Fibroblast of lung (primary cell): ENCODE data around the gene LYL1. TPM values are rescaled to one million over a fixed set of nuclear protein-coding genes. Genes with fewer than 3 reads are reported as not detected.
A peak's percentile ranks its signal among the peaks of the same experiment; 100 is the strongest.
"Not testable (repeated sequence)": the region's sequence is repeated elsewhere in the genome, so short reads cannot be mapped to it uniquely, and the experiment has no call there.

ENCODE experiments used
- DNase-seq, 2 donors: peaks; one replicate each; pipeline versions ENCODE4 v3.0.0 to v3.0.0-alpha.2; 2010; ENCODE audit warnings: low read depth in 2 of 2
- H2AFZ ChIP-seq: 2 replicates; pipeline ENCODE4 v1.5.1; 2012; ENCODE audit warnings: low read length, control low read depth, inconsistent platforms
- H3K27ac ChIP-seq: 2 replicates; pipeline ENCODE4 v1.5.1; 2011; ENCODE audit warnings: low read length, control low read depth; ENCODE audit not compliant: insufficient read depth
- H3K27me3 ChIP-seq: 2 replicates; pipeline ENCODE4 v1.5.1; 2011; ENCODE audit warnings: mild to moderate bottlenecking, low read length; ENCODE audit not compliant: control insufficient read depth, insufficient read depth
- H3K36me3 ChIP-seq: 2 replicates; pipeline ENCODE4 v1.5.1; 2011; ENCODE audit warnings: low read length; ENCODE audit not compliant: control insufficient read depth, insufficient read depth
- H3K4me1 ChIP-seq: 2 replicates; pipeline ENCODE4 v1.5.1; 2011; ENCODE audit warnings: low read length; ENCODE audit not compliant: control insufficient read depth, insufficient read depth; ENCODE audit errors: extremely low read depth
- H3K4me2 ChIP-seq: 2 replicates; pipeline ENCODE4 v1.5.1; 2011; ENCODE audit warnings: low read length, control low read depth; ENCODE audit not compliant: insufficient read depth; ENCODE audit errors: extremely low read depth
- H3K4me3 ChIP-seq, 4 experiments: fragments of 200-600 bp in 1 of 4; sonication (generic) in 1 of 4; replicated peaks in 1 of 4; 2 replicates each; pipeline ENCODE4 v1.5.1; 2011 to 2016; ENCODE audit warnings: low read length in 4 of 4, low read depth in 3 of 4, mild to moderate bottlenecking in 3 of 4, control low read depth in 2 of 4, inconsistent platforms in 1 of 4, mixed read lengths in 1 of 4; ENCODE audit not compliant: insufficient read depth in 1 of 4; ENCODE audit errors: control extremely low read depth in 1 of 4
- H3K79me2 ChIP-seq: 2 replicates; pipeline ENCODE4 v1.5.1; 2012; ENCODE audit warnings: mild to moderate bottlenecking, low read length, inconsistent platforms; ENCODE audit not compliant: control insufficient read depth, insufficient read depth
- H3K9ac ChIP-seq: 2 replicates; pipeline ENCODE4 v1.5.1; 2011; ENCODE audit warnings: mild to moderate bottlenecking, low read length, control low read depth; ENCODE audit not compliant: insufficient read depth
- H3K9me3 ChIP-seq: 2 replicates; pipeline ENCODE4 v1.5.1; 2012; ENCODE audit warnings: low read depth, low read length; ENCODE audit not compliant: control insufficient read depth, insufficient read depth
- H4K20me1 ChIP-seq: 2 replicates; pipeline ENCODE4 v1.5.1; 2011; ENCODE audit warnings: low read length; ENCODE audit not compliant: control insufficient read depth, insufficient read depth; ENCODE audit errors: extremely low read depth
- CTCF ChIP-seq, 2 donors: IDR thresholded peaks in 1 of 2; conservative IDR thresholded peaks in 1 of 2; 1 replicate in 1 of 2; 2 replicates in 1 of 2; pipeline ENCODE4 v1.5.1; 2011 to 2012; ENCODE audit warnings: low read length in 2 of 2, control low read depth in 1 of 2, inconsistent platforms in 1 of 2, low read depth in 1 of 2, mild to moderate bottlenecking in 1 of 2
- EZH2 ChIP-seq: IDR thresholded peaks from 2 replicates; pipeline ENCODE4 v1.5.1; 2012; ENCODE audit warnings: low read length, control low read depth, mild to moderate bottlenecking; ENCODE audit errors: missing control alignments
- polyA plus RNA-seq, 2 donors: library from polyadenylated mRNA; depleted of rRNA in 1 of 2; stranded (reverse) in 1 of 2; unstranded in 1 of 2; fragments of >200 nt; gene quantifications; 2 replicates each; pipeline ENCODE4 v1.2.1, GENCODE V29; 2011 to 2012; ENCODE audit warnings: missing spikeins in 1 of 2
- total RNA-seq: library from RNA; depleted of rRNA; stranded (reverse); fragments of >200 nt; gene quantifications from 2 replicates; pipeline ENCODE4 v1.2.1, GENCODE V29; 2014

The LYL1 gene
- total and polyA plus RNA-seq, 2 donors (not counting 1 experiment from before 2014, with no cell fraction given), result 0.30 to 1.2 TPM

- peaks cover 2% of the 10 kb centered on the region for H3K36me3 ChIP-seq
- peaks cover 15% of the 10 kb centered on the region for H3K4me1 ChIP-seq
- no peak overlapping the region for H2AFZ ChIP-seq
- H3K4me2 ChIP-seq, result peak overlapping the region; percentile 90
- H3K79me2 ChIP-seq, result peaks cover 49% of the 10 kb centered on the region
- no peaks in the 10 kb centered on the region for H3K27me3 ChIP-seq
- no peaks in the 10 kb centered on the region for H4K20me1 ChIP-seq
- no peak for TF ChIP-seq CTCF (conservative IDR thresholded peaks at IDR 0.05 in 1 of 2, IDR thresholded peaks at IDR 0.05 in 1 of 2; ENCODE audit: low read depth in 1 of 2, low read length in 2 of 2)
- TF ChIP-seq EZH2, result no peak
- DNase-seq, result no peak
- no peaks in the 10 kb centered on the region for H3K9me3 ChIP-seq
- H3K9ac ChIP-seq, result peak overlapping the region; percentile 97
- peak overlapping the region; percentile 75 to 100 (median 98) for H3K4me3 ChIP-seq
- peak overlapping the region; percentile 99 for H3K27ac ChIP-seq
Observed at GRCh38 chr19:13150931-13151604, 48.4 kb upstream of the LYL1 start.

DNA sequence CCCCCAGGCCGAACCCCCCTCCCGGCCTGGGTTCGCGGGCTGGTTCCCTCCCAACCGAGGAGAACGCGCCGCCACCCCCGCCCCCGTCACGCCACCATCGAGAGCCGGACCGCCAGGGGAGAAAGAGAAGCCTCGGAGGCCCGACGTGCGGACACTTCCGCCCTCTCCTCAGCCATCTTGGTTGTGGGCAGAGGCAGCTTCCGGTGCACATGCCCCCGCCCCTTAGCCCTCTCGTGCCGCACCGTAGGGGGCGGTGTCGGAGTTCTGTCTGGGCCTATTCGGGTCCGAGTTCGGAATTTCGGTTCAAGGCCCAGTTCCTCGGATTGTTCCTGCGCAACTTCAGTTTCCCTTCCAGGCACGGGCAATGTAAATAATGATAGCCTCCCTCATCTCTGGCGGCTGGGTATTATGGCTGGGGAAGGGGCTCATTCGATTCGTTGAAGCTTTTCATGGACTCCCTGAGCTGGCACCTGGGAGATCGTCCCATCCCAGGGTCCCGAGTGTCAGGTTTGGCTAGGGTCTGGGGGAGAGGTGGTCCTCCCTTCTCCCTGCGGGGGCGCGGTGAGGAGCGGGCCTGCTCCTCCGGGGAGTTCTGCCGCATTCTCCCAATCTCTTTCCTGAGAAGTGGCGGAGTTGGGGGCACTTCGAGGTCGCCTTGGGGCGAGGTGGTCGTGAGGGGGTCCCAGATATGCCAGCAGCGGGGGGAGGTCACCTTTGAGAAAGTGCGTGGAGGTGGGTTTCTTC, 47.7 kb upstream of the LYL1 start, which contains the start of the genes IER2 and STX10:
Gene IER2 (plus strand): TSS at position 225 of the 744 bp plus-strand sequence. CDS start 2,776 bp downstream, outside the sequence.
Gene STX10 (minus strand): TSS at position 189 of the 744 bp plus-strand sequence. CDS start 202 bp downstream, outside the sequence.
- peak within 1 kb of the TSS; percentile 75 to 100 (median 98) for H3K4me3 ChIP-seq
- H3K36me3 ChIP-seq, result peaks cover 2% of the 10 kb centered on the region
- no peaks in the 10 kb centered on the region for H3K27me3 ChIP-seq
- peak within 1 kb of the TSS; percentile 99 for H3K27ac ChIP-seq
- no peaks in the 10 kb centered on the region for H4K20me1 ChIP-seq
- DNase-seq, result peak; percentile 94 to 95
- H3K4me2 ChIP-seq, result peak within 1 kb of the TSS; percentile 92
- peaks cover 8% of the 10 kb centered on the region for H3K4me1 ChIP-seq
- peaks cover 49% of the 10 kb centered on the region for H3K79me2 ChIP-seq
- no peaks in the 10 kb centered on the region for H3K9me3 ChIP-seq
- H3K9ac ChIP-seq, result peak within 1 kb of the TSS; percentile 97
- peak within 1 kb of the TSS; percentile 89 for H2AFZ ChIP-seq
- TF ChIP-seq CTCF (conservative IDR thresholded peaks at IDR 0.05 in 1 of 2, IDR thresholded peaks at IDR 0.05 in 1 of 2; ENCODE audit: low read depth in 1 of 2, low read length in 2 of 2) (peak; percentile 51 to 62), EZH2 (no peak)

- no peaks in the 10 kb centered on the region for H4K20me1 ChIP-seq
- no peaks in the 10 kb centered on the region for H3K9me3 ChIP-seq
- H3K4me2 ChIP-seq, result peak overlapping the region; percentile 92
- TF ChIP-seq CTCF (conservative IDR thresholded peaks at IDR 0.05 in 1 of 2, IDR thresholded peaks at IDR 0.05 in 1 of 2; ENCODE audit: low read depth in 1 of 2, low read length in 2 of 2) (no peak), EZH2 (no peak)
- DNase-seq, result peak; percentile 27 to 58
- H3K4me1 ChIP-seq, result peaks cover 7% of the 10 kb centered on the region
- no peaks in the 10 kb centered on the region for H3K27me3 ChIP-seq
- H2AFZ ChIP-seq, result peak overlapping the region; percentile 89
- peaks cover 44% of the 10 kb centered on the region for H3K79me2 ChIP-seq
- H3K4me3 ChIP-seq, result peak overlapping the region; percentile 75 to 100 (median 98)
- H3K27ac ChIP-seq, result peak overlapping the region; percentile 99
- peak overlapping the region; percentile 97 for H3K9ac ChIP-seq
- peaks cover 4% of the 10 kb centered on the region for H3K36me3 ChIP-seq
Observed at GRCh38 chr19:13149628-13150186, 47.0 kb upstream of the LYL1 start.

DNA sequence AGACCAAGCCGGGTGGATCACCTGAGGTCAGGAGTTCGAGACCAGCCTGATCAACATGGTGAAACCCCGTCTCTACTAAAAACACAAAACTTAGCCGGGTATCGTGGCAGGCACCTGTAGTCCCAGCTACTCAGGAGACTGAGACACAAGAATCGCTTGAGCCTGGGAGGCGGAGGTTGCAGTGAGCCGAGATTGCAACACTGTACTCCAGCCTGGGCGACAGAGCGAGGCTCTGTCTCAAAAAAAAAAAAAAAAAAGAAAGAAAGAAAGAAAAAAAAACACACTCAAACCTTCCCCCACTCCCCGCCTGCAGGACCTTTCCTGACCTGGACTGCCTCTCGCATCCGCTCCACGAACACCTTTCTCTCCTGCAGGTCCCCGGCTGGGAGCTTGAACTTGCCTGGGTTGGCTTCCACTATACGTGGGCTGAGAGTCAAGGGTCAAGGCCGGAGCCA, 46.5 kb upstream of the LYL1 start:
- not testable (repeated sequence) for DNase-seq, H3K36me3 ChIP-seq, H3K9me3 ChIP-seq, H4K20me1 ChIP-seq, H3K4me1 ChIP-seq, H3K27me3 ChIP-seq
- Histone ChIP-seq H3K4me2 (peak overlapping the region; percentile 92), H3K27ac (peak overlapping the region; percentile 99), H2AFZ (peak overlapping the region; percentile 66), H3K4me3 (peak overlapping the region; percentile 75 to 100 (median 98)), H3K79me2 (peaks cover 39% of the 10 kb centered on the region), H3K9ac (peak overlapping the region; percentile 97)
